ENCODE data around the gene MCM9.

Gene MCM9

GRCh38 chr6:118934461-118935330 is at the start of gene MCM9:
TSS of gene MCM9 (minus strand) at chr6:118935159. CDS start at chr6:118931723, 3,436 bp downstream.
- peak; percentile 88 for DNase-seq

- no peak for DNase-seq
Measured at GRCh38 chr6:118984342-118984741, 49.4 kb upstream of the MCM9 start.

GRCh38 chr6:118982575-118982911 is 47.6 kb upstream of the MCM9 start:
- no peak for DNase-seq

GRCh38 chr6:118981884-118982574 is 47.1 kb upstream of the MCM9 start:
- no peak for DNase-seq

GRCh38 chr6:118980063-118980462 is 45.1 kb upstream of the MCM9 start:
- no peak for DNase-seq

GRCh38 chr6:118974790-118975189 is 39.8 kb upstream of the MCM9 start:
- no peak for DNase-seq

- DNase-seq = no peak
Measured at GRCh38 chr6:118971682-118972081, 36.7 kb upstream of the MCM9 start.

GRCh38 chr6:118970866-118971265 is 35.9 kb upstream of the MCM9 start:
- DNase-seq = no peak

- no peak for DNase-seq
Measured at GRCh38 chr6:118968416-118968815, 33.5 kb upstream of the MCM9 start.

GRCh38 chr6:118967239-118967638 is 32.3 kb upstream of the MCM9 start:
- DNase-seq = no peak

GRCh38 chr6:118965843-118966370 is 30.9 kb upstream of the MCM9 start:
- DNase-seq = no peak

GRCh38 chr6:118965371-118965770 is 30.4 kb upstream of the MCM9 start:
- DNase-seq = no peak

- no peak for DNase-seq
Measured at GRCh38 chr6:118963003-118963402, 28.0 kb upstream of the MCM9 start.

GRCh38 chr6:118959903-118960302 is 24.9 kb upstream of the MCM9 start:
- DNase-seq = no peak

- DNase-seq = no peak
Measured at GRCh38 chr6:118953391-118953790, 18.4 kb upstream of the MCM9 start.

- no peak for DNase-seq
Measured at GRCh38 chr6:118952683-118953082, 17.7 kb upstream of the MCM9 start.

GRCh38 chr6:118945217-118945616 is 10.3 kb upstream of the MCM9 start:
- DNase-seq = no peak

- DNase-seq = no peak
Measured at GRCh38 chr6:118940770-118941169, 5.8 kb upstream of the MCM9 start.

GRCh38 chr6:118939683-118940082 is 4.7 kb upstream of the MCM9 start:
- DNase-seq = no peak

- no peak for DNase-seq
Measured at GRCh38 chr6:118935978-118936703, 1.2 kb upstream of the MCM9 start.

GRCh38 chr6:118935331-118935668 is 341 bp upstream of the MCM9 start:
- DNase-seq = no peak

- no peak for DNase-seq
Measured at GRCh38 chr6:118933855-118934460, 1.0 kb downstream of the MCM9 start.

GRCh38 chr6:118932421-118932820 is 2.5 kb downstream of the MCM9 start:
- DNase-seq = no peak
